Measurements from ENCODE around the gene NODAL.

Gene NODAL

GRCh38 chr10:70399177-70399576 lies 42.3 kb downstream of the NODAL start:
- no peak for DNase-seq (ENCODE audit: low spot score)
- no peak for TF ChIP-seq CTCF (IDR thresholded peaks at IDR 0.05; ENCODE audit: extremely low read depth, missing control alignments)

- TF ChIP-seq CTCF (IDR thresholded peaks at IDR 0.05; ENCODE audit: extremely low read depth, missing control alignments) = no peak
- DNase-seq (ENCODE audit: low spot score) = no peak
Measured at GRCh38 chr10:70396140-70396539, 45.3 kb downstream of the NODAL start.

DNA sequence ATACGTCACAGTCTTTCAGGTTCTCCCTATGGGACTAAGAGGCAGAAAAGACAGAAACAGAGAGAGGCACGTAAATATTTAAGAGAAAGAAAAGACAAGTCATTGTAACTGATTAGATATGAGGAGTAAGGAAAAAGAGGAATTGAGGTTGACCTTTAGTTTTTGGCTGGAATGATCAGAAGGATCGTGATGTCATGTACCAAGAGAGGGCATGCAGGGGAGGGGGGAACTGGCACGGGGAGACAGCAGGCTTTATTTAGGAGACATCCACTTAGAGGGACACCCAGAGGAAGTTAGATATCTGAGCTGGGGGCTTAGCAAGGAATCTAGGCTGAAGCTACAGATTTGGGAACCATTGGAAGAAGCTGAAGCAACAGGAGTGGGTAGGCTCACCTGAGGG lies 49.8 kb downstream of the NODAL start:
- no peak for TF ChIP-seq CTCF (IDR thresholded peaks at IDR 0.05; ENCODE audit: extremely low read depth, missing control alignments)

More for the DNA sequence above, 49.8 kb downstream of the NODAL start:
- no peak for DNase-seq (ENCODE audit: low spot score)
